ELF-1 (cell line): ENCODE measurements around the gene SUN2.

Experiments used
- DNase-seq: peaks from one replicate; pipeline ENCODE4 v3.0.0-alpha.2; 2016; ENCODE audit warnings: low read depth, low spot score

The SUN2 gene

DNA sequence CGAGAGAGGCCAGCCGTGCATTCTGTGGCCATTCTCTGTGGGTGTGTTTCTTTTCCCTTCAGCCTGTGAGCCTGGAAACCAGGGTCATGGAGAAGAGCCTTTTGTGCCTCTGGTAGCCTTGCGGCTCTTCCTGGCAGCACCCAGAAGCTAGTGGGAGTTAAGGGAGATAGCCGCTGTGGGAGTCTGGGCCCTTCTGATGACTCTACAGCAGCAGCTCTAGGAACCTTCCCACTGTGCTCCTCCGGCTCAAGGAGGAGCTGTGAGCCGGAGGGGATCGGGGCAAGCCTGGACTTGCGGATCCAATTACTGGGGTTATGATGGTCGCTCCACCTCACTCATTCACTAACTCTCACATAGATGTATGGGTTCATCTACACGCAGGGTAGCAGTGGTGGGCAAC is 39.5 kb downstream of the SUN2 start:
- no peak for DNase-seq

DNA sequence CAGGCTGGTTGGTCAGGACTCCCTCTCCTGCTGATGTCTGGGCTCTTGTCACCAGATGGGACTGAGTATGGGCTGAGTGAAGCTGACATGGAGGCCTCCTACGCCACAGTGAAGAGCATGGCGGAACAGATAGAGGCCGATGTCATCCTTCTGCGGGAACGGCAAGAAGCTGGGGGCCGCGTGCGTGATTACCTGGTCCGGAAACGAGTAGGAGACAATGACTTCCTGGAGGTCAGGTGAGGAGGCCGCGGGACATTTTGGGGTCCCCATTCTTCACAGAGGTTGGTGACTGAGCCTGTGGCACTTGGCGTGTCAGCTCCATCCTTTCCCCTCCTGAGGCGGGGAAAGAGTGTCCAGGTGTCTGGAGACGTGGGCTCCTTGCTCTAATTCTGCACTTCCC is 39.9 kb downstream of the SUN2 start:
- DNase-seq, result no peak

DNA sequence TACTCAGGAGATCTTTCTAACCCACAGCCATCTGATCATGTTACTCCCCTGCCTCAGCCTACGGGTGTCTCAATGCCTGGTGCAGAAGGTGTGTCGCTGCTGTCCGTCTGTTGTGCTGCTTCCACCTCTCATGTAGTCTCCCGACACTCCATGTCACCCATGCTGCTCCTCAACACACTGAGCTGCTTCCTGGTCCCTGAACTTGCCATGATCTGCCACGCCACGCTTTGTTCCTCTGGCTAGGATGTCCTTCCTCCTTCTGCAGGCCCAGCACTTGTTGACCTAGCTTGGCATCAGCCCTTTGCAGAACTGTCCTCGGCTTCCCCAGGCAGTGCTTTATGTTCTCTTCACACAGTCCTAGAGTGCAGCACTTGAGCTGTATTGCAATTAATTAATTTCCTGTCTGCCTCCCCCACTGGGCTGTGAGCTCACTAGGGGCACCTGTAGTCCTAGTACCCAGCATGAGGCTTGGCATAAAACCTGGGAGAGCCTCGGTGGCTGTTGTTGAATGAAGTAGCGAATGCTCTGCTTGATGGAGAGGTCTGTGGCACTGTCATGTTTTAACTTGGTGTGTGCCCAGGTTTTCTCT is 40.5 kb downstream of the SUN2 start:
- no peak for DNase-seq

DNA sequence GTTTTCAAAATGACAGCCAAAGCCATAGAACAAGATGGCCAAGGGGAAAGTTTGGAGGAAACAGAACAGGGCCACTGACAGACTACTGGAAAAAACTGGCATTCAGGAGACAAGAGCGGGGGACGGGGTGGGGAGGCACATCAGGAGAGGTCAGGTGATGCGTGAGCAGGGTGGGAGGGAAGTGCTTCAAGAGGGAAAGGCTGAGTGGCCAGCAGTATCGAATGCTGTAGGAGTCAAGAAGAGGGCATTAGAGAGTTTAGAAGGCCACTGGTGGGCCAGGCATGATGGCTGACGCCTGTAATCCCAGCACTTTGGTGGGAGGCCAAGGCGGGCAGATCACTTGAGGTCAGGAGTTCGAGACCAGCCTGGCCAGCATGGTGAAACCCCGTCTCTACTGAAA is 41.9 kb downstream of the SUN2 start:
- no peak for DNase-seq

DNA sequence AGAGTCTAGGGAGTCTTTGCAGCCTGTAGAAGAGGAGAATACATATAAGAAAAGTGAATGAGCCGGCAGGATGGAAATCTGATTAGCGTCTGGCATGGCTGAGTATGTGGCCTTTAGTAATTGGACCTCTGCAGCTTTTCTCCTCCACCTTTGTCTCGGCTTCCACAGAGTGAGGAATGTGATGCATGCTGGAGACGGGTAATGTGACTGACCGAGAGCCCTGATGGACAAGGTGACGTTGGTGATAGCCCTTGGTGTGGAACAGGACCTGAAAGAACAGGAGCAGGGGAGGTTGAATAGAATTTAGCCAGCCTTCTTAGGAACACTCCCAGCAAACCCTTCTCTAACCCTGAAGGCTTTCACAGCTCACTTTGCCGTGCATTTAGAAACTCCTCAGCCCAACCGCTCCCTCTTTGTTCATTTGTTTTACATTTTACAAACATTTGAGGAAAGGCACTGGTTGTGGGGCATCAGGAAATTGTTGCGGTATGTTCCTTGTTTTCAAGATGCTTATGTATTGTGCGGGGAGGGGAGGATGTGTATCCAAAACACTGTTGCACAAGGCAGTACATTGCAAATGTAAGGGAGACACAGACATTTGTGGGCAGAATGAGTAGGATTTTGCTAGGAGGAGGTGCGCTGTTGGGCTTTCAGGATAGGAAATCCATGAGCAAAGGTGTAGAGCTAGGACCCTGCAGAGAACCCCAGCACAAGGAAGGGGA is 43.2 kb downstream of the SUN2 start:
- DNase-seq, result peak; percentile 79

DNA sequence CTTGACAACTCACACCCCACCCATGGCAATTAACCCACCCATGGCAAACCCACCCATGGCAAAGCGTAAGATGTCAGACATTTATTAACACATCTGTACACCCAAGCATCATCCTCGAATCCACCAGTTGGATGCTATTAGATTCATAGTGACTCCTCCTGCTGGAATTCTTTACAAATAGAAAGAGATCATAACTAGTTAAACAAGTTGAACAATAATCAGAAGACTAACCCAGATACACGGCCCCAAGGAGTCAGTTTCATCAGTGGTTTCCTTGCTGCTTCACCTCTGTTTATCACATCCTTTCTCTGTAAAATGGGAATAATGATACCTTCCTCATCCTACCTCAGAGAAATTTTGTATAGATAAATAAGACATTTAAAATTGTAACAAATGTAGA is 44.9 kb downstream of the SUN2 start:
- DNase-seq, result no peak

DNA sequence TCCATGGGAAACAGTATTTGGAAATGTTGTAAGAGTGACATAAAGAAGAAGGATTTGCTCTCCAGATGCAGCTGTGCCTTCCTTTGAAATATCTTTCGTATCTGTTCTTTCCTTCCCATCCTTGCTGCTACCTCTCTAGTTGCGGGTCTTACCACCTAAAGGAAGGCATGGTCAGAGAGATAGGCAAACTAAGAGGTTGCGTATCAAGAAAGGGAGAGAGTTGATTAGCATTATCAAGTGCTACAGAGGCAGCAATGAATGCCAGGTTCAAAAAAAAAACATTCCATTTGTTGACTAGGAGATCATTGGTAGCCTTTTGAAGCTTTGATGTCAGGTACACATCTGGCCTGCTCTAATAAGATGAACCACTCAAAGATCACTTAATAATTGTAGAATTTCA is 45.4 kb downstream of the SUN2 start:
- DNase-seq, result no peak

DNA sequence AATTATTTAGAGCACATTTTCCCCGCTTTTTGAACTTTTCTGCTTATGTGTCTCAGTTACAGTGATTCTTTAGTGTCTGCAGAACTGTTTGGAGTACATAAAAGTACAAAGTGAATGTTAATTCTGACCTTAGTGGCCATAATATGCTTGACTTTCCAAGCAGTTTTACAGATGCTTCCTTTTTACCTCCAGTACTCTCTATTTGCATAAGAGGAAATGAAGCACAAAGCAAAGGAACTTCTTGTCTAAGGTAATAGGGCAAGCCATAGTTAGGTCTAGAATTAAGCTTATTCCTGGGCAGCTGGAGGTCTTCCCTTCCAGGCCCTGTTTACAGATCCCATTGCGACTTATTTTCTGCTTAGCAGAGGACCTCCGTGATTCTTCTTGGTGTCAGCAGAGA is 46.5 kb downstream of the SUN2 start:
- DNase-seq, result no peak

DNA sequence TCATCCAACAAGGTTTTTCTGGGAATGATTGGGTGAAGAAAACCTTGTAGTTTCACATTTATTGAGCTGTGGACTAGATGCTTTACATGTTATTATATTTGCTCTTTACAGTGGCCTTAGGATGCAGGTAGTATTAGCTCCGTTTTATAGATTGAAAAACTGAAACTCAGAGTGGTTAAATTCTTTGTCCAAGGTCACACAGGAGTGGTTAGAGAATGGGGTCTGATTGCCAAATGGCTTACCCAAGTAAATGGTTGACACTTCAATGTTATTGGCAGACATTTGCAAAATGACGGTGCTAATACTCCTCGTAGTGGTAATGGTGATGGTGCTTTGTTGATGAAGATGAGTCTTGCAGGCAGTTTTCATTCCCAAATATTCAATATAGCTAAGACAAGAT is 47.8 kb downstream of the SUN2 start:
- no peak for DNase-seq

DNA sequence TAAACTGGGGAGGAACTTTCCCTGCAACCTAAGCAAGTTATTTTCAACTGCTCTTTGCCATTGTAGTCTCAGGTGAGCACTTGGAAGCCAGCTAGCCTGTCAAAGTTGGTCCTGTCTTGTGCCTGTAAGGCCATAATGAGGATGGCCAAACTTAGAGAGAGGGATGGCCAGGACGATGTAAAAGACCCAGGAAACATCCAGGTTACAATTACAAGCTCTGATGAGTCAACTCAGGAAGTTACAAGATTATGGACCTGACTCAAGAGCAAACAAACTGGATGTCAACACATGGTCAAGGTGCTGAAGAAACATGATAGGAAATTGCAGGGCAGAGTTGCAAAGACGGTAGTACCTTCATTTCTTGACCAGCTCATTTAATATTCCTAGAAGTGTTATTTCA is 48.5 kb downstream of the SUN2 start:
- DNase-seq, result no peak

DNA sequence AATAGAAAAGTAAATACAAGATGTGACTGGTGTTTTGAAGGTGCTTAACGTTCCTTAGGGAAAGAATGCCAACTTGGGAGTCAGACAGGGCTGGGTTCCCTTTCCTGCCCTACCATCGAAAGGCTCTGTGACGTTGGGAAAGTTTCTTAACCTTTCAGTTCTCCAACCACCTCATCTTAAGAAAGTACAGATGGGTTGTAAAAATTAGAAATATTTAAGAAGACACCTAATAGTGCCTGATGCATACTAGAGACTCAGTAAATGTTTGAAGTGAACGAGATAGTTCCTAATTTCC is 49.0 kb downstream of the SUN2 start:
- no peak for DNase-seq

DNA sequence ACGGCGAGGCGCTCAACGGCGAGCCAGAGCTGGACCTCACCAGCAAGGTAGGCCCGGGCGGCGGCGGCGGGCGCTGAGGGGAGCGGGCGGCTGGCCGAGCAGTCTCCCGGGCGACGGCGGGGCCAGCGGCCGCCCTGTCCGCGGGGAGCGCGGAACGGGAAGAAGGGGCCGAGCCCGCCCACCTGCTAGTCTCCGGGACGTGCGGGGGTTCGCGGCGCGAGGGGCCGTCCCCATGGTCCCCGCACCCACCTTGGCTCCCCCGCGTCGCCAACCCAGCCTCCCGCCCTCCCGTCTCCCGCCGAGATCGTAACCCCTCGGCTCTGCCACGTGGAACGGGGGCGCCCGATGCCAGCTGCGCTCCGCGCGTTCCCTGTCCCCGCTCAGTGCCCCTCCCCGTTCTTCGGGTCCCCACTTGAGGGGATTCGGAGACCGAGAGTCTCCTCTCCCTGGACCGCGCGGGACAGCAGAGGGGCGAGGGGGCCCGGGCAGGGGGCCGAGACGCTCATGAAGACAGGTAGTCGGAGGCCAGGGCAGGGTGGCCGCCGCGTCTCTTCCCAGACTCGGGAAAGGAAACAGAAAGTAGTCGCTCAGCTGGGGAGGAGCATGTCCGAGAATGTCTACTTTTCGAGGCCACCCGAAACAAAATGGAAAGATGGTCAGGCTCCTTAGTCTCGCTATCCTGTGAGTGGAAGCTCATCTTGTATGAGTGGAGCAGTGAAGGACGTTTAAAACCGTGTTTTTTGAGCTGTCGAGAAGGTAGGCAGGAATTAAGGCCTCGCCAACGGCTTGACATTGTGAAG is 49.5 kb downstream of the SUN2 start:
- peak; percentile 36 for DNase-seq

DNA sequence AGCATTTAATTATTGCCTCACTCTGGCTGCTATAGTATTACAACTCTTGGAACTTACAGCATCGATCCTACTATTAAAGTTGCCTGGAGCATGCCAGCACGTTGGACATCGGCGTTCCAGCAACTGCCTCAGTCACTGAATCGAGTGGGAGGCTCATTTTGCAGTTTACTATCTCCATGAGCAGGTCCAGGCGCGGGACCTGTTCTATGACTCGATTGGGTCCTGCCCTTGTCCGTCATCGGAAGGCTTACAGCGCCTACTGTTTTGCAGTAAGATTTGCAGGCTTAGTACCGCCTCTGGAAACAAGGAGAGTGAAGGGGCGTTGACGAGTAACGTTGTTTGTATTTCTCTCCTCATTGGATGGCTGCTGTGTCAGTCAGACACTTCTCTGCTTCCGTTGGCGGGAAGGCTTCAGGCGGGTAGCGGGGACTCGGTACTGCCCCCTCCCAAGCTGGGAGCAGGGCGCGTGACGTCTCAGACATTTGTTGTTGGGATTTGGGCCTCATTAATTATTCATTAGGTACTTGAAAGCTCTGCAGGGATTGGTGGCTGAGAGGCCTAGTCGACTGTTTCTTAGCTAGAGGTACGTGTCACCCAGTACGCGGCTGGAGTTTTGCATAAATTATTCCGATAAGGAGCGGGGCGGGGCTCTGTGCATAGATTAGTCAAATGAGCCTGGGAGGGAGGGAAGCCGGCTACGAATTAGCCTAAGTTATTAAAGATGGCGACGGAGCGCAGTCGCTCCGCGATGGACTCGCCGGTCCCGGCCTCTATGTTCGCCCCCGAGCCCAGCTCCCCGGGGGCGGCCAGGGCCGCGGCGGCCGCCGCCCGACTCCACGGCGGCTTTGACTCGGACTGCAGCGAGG is 50.3 kb downstream of the SUN2 start, which contains the start of gene GTPBP1:
GTPBP1 (plus strand) TSS at position 710 of the 866 bp plus-strand sequence; CDS start at position 722, 12 bp downstream.
- DNase-seq, result peak; percentile 100

DNA sequence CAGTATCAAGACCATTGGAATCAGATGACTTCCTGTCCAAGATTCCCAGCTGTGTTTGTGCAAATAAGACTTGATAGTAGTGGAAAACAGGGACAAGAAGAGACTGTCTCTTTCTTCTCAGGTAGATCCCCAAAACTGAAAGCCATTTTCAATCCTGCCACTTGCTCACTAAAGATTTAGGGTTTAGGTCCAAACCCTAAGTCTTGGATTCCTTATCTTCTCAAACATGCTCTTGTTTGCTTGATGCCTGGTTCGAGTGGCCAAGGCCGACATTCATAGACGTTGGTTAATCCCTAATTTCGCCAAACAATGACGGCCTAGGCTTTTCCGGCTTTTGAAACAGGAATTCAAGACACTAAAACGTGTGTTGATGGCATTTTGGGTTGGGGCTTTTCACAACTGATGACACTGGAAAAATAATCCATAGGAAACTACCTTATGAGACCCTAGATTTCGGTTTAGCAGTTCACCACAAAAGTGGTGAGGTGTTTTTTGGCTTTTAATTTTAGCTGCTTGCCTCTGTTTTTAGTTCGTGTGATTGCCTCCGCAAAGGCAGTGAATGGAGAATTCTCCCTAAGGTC is 51.1 kb downstream of the SUN2 start:
- DNase-seq, result no peak

DNA sequence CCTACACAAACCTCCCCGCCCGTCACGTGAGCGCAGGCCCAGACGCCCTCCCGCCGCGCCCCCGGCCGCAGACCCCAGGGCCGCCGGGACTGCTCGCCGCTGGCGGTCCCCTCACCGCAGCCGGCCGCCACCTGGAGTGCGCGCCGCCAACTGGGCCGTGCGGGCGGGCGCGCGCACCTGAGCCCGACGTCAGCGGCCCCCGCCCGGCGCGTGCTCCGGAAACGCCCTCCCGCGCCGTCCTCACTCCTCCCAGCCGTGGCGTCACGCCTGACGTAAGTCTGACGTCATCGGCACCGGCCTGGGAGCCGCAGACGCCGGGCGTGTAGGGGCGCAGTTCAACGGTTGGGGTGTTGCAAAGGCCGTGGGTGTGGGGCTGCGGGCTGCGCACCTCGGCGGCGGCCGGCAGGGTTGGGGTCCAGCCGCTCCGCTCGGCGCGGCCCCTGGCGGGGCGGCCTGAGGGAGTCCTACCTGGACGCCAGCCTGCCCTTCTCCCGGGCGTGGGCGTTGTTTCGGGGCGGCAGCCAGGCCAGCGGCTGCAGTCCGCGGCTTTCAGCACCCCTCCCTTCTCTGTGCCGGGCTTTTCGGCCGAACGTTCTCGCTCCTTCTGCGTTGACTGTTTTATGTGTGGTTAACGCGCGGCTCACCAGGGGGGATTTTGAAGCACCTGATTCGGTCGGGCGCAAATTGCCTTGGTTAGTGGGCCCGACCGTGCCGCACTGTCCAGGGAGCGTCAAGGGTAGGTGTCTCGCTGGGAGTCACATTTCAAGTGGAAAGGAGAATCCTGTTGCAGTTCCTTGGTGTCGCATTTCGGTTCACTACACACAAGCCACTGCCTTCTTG is 54.8 kb downstream of the SUN2 start, which contains the start of gene JOSD1:
JOSD1 (minus strand) TSS at position 155 of the 840 bp plus-strand sequence. CDS start 956 bp downstream, outside the sequence.
- peak; percentile 96 for DNase-seq

DNA sequence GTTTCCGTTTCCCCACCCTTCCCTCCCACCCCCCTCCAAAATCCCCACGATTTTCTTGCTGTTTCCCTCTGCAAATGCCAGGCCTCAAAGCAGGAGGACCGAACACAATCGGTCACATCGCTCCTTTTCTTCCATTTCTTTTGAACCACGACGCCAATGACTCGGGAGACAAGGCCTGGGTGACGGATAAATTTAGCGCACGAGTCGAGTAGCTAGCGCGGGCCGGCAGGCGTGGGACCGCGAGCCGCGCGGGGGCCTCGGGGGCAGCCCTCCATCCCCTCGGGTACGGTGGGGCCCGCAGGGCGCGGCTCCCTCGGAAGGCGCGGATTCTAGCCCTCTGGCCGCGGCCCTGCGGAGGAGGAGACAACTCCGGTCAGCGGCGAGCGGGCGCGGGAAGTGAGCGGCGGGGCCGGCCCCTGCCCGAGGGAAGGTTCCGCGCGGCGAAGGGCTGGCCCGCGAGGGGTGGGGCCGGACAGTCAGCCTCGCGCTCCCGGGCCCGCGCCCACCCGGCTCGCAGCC is 55.5 kb downstream of the SUN2 start:
- no peak for DNase-seq

DNA sequence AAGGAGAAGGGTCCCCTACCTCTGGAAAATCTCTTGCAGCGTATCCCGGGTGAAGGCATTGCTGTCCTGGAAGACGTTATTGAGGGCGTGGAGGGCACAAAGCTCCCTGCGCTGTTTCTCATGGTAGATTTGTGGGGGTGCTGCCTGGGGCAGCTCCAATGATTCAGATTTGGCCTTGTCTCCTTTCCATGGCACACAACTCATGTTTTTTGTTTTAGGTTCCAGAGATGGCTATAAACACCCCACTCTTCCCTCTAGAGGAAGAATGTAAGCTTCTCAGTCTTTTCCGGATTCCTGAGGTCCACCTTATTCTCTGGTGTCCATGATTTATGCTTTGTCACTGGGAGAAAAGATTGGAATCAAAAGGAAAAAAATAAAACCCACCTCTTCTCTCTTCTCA is 56.0 kb downstream of the SUN2 start:
- DNase-seq, result peak; percentile 16

DNA sequence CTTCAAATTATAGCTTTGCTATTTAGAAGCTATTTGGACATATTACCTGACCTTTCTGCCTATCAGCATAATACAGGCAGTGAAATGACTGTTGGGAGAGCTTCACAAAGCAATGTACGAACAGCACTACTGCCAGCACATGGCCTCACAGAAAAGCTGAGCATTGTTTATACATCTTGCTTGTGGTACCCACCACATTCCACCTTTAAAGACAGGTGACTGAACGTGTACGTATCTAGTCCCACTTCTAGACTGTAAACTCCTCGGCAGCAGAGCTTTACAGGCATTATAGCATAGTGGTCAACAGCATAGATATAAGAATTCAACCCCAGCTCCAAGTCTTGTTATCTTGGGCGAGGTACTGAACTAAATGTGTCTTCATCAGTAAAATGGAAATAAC is 56.7 kb downstream of the SUN2 start:
- no peak for DNase-seq

DNA sequence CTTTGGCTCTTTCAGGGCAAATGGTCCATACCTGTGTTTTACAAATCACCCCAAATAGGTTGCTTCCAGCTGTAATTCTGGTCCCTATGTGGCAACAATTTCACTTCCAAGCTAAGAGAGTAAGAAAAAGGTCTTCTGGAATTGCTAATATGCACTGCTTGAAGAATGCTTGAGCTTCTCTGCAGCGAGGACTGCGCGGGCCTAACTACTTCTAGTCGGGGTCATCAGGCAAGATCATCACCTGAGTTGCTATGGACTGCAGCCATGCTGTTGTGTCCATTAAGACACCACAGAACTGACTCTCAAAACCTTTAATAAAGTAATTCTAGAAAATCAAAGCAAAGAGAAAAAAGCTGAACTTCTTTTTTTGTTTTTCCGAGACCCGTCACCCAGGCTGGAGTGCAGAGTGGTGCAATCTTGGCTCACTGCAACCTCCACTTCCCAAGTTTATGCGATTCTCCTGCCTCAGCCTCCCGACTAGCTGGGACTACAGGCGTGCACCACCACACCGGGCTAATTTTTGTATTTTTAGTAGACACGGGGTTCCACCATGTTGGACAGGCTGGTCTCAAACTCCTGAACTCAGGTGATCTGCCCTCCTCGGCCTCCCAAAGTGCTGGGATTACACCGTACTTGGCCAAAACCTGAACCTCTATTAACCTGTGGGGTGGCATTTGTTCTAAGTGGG is 57.2 kb downstream of the SUN2 start:
- no peak for DNase-seq
